IPS-18c (cell line): Measurements from ENCODE around the gene FXYD1.
"Not testable (repeated sequence)": the region's sequence is repeated elsewhere in the genome, so short reads cannot be mapped to it uniquely, and the experiment has no call there.

Experiments
- H3K4me3 ChIP-seq: 2 replicates; pipeline ENCODE4 v1.7.0; 2013; ENCODE audit warnings: low read depth, mild to moderate bottlenecking, low read length, moderate library complexity; ENCODE audit not compliant: insufficient read depth
- H3K9me3 ChIP-seq: one replicate; pipeline ENCODE4 v1.6.1; 2013; ENCODE audit warnings: mild to moderate bottlenecking, low read length, moderate library complexity; ENCODE audit not compliant: control insufficient read depth, insufficient read depth

The FXYD1 gene

DNA sequence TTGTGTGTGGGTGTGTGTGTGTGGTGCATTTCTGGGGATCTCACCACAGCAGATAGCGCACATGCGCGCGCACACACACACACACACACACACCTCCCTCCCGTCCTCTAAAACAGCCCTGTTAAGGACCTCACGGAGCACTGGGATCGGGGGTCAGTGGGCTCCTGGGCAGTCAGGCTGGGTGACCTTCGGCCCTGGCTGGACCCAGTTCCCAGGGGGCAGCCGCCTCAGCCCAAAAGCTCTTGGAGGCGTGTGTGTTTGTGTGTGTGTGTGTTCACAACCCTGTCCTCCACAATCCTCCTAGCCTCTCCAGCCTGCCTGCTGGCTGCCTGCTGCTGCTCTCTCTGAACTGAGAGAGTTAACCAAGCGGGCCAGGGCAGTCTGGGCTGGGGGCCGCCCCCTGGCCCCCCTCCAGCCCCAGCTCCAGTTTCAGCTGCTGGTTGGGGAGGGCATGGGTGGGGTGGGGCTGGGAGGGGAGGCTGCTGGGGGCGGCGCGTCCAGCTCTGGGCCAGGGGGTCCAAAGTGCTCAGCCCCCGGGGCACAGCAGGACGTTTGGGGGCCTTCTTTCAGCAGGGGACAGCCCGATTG, at the start of gene FXYD1:
Gene FXYD1, plus strand, starts transcription at position 520 of the 588 bp plus-strand sequence. CDS start 1,256 bp downstream, outside the sequence.
- H3K4me3 ChIP-seq = no peak within 1 kb of the TSS; the same call in 1 of the 2 replicates
- H3K9me3 ChIP-seq = no peaks in the 10 kb centered on the region

DNA sequence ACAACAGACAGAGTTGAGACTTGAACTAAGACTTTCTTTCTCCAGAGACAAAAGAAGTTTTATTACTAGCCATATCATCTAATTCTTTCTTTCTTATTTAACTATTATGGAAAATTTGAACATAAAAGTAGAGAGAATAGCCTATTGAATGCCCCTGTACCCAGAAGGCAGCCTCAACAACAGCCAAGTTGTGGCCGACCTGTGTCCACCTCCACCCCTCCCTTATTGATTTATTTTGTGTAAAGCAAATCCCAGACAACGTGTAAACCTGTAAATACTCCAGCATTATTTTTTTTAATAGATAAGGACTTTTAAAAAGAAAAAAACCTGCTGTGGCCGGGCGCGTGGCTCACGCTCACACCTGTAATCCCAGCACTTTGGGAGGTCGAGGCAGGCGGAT, 49.1 kb upstream of the FXYD1 start:
- H3K4me3 ChIP-seq = no peak overlapping the region
- no peaks in the 10 kb centered on the region for H3K9me3 ChIP-seq

DNA sequence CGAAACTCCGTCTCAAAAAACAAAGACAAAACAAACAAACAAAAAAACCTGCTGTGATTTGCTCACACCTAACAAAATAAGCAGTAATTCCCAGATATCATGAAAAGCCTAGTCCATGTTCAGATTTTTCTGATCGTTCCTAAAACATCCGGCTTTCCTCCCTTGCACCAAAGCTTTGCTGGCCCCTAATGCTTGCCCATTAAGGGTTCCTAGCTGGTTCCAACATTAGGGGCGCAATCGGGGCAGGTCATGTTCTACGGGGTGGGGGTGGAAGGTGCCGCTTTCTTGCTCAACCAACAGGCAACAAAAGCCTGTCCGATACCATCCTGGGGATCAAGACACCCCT, 48.5 kb upstream of the FXYD1 start:
- Histone ChIP-seq H3K4me3 (no peak overlapping the region), H3K9me3 (no peaks in the 10 kb centered on the region)

DNA sequence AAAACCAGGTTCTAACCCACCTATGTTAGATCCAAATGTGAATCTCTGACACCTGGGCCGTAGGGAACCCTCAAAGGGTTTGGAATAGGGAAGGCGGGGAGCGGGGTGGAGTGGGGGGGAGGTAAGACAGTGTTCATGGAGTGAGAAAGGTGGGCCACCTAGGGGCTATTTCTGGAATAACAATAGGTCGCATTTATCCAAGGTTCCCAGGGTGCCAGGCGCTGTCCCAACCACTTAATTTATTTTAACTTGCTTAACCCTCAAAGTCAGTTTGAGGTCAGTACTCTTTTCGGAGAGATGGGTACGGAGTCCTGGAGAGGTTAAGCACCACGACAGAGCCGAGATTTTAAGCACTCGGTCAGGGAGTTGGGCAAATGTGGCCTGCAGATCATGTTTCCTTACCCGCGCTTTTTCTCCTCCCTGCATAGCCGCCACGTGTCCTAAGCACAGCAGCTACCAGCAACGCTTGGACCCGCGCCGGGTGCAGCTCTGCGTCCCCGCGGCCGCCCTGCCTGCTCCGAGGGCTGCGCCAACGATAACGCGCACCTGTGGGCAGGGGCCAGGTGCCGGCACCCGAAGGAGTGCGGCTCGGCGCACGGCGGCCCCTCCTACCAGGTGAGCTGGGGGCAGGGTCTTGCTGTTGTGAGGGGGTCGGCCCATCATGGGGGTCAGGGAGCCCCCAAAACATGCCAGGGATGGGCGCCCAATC, 48.0 kb upstream of the FXYD1 start:
- H3K4me3 ChIP-seq = peak overlapping the region; percentile 38; the same call in 1 of the 2 replicates
- no peaks in the 10 kb centered on the region for H3K9me3 ChIP-seq

DNA sequence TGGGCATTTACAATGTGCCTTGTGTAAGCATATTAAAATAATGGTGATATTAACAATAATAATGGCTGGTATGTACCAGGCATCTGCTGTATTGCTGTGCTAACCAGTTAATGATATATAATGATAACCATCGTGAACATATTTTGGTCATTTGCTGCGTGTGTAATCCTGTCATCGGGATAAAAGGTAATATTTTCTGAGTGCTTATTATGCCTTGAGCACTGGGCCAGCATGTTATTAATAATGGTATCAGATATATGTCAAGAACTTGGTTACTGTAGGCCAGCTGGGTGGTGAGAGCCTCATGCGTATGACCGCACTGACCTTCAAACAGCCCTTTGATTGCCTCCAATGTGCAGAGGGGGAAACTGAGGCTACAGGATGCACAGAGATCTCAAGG, 45.2 kb upstream of the FXYD1 start:
- Histone ChIP-seq H3K4me3 (no peak overlapping the region), H3K9me3 (no peaks in the 10 kb centered on the region)

DNA sequence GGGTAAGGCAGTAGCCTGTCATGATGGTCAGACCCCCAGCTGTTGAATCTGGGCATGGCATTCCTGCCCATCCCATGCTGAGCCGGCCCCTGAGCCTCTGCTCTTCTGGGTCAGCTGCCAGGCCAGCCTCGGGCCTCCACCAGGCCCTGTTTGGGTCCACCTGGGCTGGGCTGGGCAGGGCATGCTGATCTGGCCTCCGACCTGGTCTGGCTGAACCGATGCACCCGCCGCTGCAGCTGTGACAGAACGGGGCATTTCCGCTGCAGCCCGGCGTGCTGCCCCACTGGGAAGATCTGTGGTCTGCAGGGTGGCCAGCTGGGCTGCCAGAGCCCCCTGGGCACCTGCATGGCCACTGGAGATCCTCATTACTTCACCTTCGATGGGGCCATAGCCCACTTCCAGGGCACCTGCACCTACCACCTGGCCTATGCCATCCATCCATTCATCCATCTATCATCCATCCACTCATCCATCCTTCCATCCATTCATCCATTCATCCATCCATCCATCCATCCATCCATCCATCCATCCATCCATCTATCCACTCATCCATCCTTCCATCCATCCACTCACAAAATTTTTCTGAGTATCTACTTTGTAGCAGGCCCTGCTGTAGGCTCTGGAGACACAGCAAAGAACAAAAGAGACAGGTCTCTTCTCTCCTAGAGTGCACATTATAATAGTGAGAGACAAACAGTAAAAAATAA, 44.5 kb upstream of the FXYD1 start:
- no peaks in the 10 kb centered on the region for H3K9me3 ChIP-seq
- H3K4me3 ChIP-seq = no peak overlapping the region

DNA sequence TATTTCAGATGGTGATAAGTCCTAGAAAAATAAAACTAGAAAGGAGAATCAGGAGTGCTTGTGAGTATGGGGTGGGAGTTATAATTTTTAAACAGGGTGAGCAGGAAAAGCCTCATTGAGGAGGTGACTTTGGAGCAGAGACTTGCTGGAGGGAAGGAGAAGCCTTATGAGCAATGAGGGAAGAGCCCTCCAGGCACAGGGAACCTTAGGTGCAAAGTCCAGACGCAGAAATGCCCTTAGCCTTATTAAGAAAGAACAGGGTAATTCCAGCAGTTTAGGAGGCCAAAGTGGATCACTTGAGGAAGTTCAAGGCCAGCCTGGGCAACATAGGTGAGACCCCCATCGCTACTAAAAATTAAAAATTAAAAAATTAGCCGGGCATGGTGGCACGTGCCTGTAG, 44.0 kb upstream of the FXYD1 start:
- H3K9me3 ChIP-seq = no peaks in the 10 kb centered on the region
- H3K4me3 ChIP-seq = no peak overlapping the region

DNA sequence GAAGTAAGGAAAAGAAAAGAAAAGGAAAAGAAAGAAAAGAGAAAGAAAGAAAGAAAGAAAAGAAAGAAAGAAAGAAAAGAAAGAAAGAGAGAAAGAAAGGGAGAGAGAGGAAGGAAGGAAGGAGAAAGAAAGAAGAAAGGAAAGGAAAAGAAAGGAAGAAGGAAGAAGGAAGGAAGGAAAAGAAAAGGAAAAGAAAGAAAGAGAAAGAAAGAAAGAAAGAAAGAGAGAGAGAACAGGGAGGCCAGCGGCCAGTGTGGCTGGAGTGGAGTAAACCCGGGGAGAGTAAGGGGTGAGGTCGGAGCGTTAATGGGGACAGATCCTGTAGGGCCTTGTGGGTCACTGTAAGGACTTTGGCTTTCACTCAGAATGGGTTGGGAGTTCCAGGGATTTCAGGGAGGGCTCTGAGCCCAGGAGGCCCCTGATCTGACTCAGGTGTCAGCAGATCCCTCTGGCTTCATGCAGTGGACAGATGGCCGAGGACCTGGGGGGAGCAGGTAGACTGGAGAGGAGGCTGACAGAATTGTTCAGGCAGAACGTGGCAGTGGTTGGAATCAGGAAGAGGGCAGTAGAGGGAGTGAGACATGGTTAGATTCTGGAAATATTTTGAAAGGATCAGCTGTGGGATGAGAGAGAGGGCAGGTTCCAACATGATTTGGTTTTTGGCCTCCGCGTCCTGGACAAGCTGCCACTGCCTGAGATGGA, 42.8 kb upstream of the FXYD1 start:
- H3K4me3 ChIP-seq = no peak overlapping the region

DNA sequence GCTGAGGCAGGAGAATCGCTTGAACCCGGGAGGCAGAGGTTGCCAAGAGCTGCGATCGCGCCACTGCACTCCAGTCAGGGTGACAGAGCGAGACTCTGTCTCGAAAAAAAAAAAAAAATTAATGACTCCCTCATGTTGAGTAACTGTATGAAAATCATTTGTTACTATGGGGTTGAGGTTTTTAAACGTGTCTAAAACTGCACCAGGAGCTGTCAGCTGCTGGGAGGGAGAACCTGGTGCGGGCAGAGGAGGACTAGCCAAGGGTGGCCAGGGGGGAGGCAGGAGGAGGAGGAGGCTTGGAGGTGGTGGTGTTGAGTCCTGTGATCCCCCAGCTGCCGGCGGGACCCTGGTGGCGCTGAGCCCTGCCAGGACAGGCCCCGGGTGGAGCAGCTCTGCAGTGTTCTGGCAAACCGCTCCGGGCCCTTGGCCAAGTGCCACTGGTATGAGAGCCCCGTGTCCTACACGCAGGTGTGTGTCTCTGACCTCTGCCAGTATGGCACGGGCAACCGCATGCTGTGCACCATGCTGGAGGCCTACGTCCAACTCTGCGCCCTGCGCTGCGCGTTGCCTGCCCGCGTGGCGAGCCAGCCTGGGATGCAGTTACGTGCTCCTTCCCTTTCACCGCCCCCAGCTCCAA, 40.1 kb upstream of the FXYD1 start:
- Histone ChIP-seq H3K4me3 (no peak overlapping the region), H3K9me3 (no peaks in the 10 kb centered on the region)

More for the DNA sequence above, 42.8 kb upstream of the FXYD1 start:
- no peaks in the 10 kb centered on the region for H3K9me3 ChIP-seq

DNA sequence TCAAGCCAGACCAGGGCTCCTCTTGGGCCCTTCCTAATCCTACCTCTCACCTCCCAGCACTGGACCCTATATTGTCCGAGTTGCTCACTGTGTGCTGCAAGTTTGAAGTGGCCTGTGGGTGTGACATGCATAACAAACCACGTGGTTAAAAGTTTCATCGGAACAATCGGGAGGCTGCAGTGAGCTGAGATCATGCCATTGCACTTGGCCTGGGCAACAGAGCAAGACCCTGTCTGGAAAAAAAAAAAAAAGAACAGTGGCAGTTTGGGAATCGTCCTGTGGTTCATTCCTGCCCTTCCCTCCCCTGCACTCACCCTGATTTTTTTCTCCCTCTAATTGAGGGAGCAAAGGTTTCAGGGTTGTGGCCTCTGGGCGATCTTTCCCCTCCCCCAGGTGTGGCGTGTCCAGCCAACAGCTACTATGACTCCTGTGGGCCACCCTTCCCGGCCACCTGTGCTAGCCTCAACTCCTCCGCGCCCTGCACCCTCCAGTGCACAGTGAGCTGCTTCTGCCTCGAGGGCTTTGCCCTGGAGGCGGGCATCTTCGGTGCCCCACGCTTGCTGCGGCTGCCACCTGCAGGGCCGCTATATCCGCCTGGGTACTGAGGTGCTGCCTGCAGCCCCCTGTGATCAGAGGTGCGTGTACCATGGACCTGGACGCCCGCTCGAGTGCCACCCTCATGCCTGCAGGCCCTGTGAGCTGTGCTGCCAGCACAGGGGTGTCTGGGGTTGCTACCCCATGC, 39.3 kb upstream of the FXYD1 start:
- H3K4me3 ChIP-seq = no peak overlapping the region
- H3K9me3 ChIP-seq = no peaks in the 10 kb centered on the region

DNA sequence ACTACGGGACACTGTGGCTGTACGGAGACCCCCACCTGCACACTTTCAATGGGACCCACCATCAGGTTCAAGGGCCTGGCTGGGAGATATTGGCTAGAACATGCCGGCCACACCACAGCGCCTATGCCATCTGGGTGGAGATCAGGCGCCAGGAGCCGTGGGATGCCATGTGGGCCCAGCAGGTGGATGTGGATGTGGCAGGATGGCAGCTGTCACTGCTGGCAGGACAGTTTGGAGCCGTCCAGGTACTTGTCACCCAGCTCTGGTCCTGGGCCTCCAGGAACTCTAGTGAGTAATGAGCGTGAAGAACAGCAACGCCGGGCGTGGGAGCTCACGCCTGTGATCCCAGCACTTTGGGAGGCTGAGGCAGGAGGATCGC, 38.7 kb upstream of the FXYD1 start:
- no peaks in the 10 kb centered on the region for H3K9me3 ChIP-seq
- H3K4me3 ChIP-seq = no peak overlapping the region

DNA sequence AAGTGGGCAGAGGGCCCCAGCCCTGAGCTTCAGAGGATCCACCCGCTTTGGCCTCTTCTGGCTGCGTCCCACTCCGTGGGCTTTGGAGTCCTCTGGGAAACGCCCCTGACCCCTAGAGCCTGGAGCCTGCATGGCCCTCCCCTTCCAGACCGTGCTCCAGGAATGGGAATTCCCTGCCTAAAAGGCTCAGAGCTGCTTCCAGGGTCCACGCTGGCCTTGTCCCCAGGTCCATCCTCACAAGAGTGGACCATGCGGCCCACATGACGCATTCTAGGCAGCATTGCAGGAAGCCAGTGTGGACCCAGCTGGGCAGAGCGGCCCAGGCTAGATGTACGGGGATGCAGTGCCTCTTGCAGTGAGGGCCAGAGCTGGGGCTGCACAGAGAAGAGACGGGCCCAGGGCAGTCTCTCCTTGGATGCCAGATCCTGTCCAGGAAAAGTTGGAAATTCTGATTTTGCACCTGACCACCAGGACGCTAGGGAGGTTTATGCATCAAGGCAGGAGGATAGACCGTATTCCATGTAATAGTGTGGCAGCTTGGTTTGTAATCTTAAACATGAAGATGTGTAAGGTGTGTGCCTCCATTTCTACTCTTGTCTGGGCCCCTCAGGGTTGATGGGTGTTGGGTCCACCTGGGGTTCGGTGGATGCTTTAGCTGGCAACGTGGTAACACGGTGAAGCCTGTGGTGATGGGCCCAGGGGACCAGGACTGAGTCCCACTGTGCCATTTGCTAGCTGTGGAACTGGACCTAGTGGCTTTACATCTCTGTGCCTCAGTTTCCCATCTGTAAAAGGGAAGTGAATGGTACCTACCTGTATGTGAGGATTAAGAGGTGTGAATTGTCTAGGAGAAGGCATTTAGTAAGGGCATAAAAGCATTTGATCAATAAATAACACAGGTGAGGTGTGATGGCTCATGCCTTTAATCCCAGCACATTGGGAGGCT, 37.8 kb upstream of the FXYD1 start:
- Histone ChIP-seq H3K9me3 (peaks cover 1% of the 10 kb centered on the region), H3K4me3 (no peak overlapping the region)

DNA sequence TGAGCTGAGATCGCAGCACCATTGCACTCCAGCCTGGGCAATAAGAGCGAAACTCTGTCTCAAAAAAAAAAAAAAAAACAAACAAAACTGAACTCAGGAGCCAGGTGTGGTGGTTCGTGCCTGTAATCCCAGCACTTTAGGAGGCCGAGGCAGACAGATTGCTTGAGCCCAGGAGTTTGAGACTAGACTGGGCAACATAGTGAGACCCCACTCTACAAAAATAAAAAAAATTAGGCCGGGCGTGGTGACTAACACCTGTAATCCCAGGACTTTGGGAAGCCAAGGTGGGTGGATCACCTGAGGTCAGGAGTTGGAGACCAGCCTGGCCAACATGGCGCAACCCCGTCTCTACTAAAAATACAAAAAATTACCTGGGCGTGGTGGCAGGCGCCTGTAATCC, 36.7 kb upstream of the FXYD1 start:
- not testable (repeated sequence) for H3K4me3 ChIP-seq, H3K9me3 ChIP-seq

DNA sequence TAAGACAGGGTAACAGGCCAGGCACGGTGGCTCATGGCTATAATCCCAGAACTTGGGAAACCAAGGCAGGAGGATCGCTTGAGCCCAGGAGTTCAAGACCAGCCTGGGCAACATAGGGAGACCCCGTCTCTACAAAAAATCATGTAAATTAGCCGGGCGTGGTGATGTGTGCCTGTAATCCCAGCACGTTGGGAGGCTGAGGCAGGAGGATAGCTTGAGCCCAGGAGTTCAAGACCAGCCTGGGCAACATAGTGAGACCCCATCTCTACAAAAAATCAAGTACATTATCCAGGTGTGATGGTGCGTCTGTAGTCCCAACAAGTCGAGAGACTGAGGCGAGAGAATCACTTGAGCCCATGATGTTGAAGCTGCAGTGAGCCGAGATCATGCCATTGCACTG, 35.0 kb upstream of the FXYD1 start:
- not testable (repeated sequence) for H3K4me3 ChIP-seq, H3K9me3 ChIP-seq

DNA sequence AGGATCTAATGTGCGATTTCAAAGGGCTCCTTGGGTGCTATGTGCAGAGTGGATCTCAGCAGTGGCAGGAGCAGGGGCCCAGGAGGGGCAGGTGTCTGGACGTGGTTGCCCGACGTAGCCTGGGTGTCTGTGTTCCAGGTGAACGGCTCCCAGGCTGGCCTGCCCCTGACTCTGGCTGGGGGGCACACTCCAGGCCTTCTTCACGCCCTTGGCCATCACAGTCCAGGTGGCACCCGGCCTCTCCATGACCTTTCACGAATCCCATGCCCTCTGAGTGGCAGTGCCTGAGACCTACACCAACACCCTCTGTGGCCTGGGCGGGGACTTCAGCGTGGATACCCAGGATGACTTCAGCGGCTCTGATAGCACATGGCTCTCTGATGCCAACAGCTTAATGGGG, 34.3 kb upstream of the FXYD1 start:
- Histone ChIP-seq H3K4me3 (no peak overlapping the region), H3K9me3 (peaks cover 2% of the 10 kb centered on the region)

DNA sequence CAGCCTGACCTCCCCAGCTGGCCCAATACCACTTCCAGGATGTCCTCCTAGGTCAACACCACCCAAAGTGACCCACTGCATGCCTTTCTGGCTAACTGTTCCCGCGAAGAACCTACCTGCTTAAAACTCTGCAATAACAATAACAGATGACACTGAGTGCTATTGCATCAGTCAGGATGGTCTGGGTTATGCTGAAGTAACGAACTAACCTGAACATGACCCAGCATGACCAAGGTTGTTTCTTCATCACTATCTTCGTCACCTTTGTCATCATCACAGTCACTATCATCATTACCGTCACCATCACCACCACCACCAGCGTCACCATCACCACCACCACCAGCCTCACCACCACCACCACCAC, 33.6 kb upstream of the FXYD1 start:
- no peak overlapping the region for H3K4me3 ChIP-seq
- peaks cover 2% of the 10 kb centered on the region for H3K9me3 ChIP-seq
